MM.1S (cell line): ENCODE results near the gene PPP1R1A.

Source experiments
- DNase-seq: peaks from one replicate; pipeline ENCODE4 v3.0.0-alpha.2; 2015
- H2AFZ ChIP-seq: fragments of 300-600 bp; sonication (generic); 2 replicates; pipeline ENCODE4 v1.6.0; 2016; ENCODE audit warnings: antibody characterized with exemption, low read length
- H3F3A ChIP-seq: fragments of 300-600 bp; sonication (generic); 2 replicates; pipeline ENCODE4 v1.6.1; 2016; ENCODE audit warnings: mild to moderate bottlenecking, antibody characterized with exemption, low read length, moderate library complexity, mixed read lengths; ENCODE audit not compliant: insufficient read depth
- H3K27ac ChIP-seq: fragments of 300-600 bp; sonication (generic); 2 replicates; pipeline ENCODE4 v1.5.1; 2016; ENCODE audit warnings: mild to moderate bottlenecking, low read length
- H3K27me3 ChIP-seq: fragments of 300-600 bp; sonication (generic); replicated peaks from 2 replicates; pipeline ENCODE4 v1.6.0; 2016; ENCODE audit warnings: low read length; ENCODE audit not compliant: insufficient read depth
- H3K36me3 ChIP-seq: fragments of 300-600 bp; sonication (generic); replicated peaks from 2 replicates; pipeline ENCODE4 v1.6.1; 2016; ENCODE audit warnings: mild to moderate bottlenecking, low read length, mixed read lengths; ENCODE audit not compliant: insufficient read depth
- H3K4me1 ChIP-seq: fragments of 300-600 bp; sonication (generic); 2 replicates; pipeline ENCODE4 v1.6.1; 2016; ENCODE audit warnings: low read length, mixed read lengths
- H3K4me2 ChIP-seq: fragments of 300-600 bp; sonication (generic); 2 replicates; pipeline ENCODE4 v1.6.0; 2016; ENCODE audit warnings: low read depth, low read length
- H3K4me3 ChIP-seq: fragments of 300-600 bp; sonication (generic); 2 replicates; pipeline ENCODE4 v1.5.1; 2016; ENCODE audit warnings: low read length, mixed read lengths
- H3K79me2 ChIP-seq: fragments of 300-600 bp; sonication (generic); 2 replicates; pipeline ENCODE4 v1.6.1; 2016; ENCODE audit warnings: mixed run types, low read length, mixed read lengths
- H3K9ac ChIP-seq: fragments of 300-600 bp; sonication (generic); 2 replicates; pipeline ENCODE4 v1.6.1; 2016; ENCODE audit warnings: low read length, mixed read lengths
- H3K9me2 ChIP-seq: fragments of 300-600 bp; sonication (generic); replicated peaks from 2 replicates; pipeline ENCODE4 v1.6.1; 2016; ENCODE audit warnings: mild to moderate bottlenecking, low read length, mixed read lengths; ENCODE audit not compliant: insufficient read depth
- H3K9me3 ChIP-seq: fragments of 300-600 bp; sonication (generic); replicated peaks from 2 replicates; pipeline ENCODE4 v1.6.1; 2016; ENCODE audit warnings: mild to moderate bottlenecking, low read length, mixed read lengths; ENCODE audit not compliant: insufficient read depth
- H4K20me1 ChIP-seq: fragments of 300-600 bp; sonication (generic); 2 replicates; pipeline ENCODE4 v1.6.1; 2016; ENCODE audit warnings: mild to moderate bottlenecking, low read length, moderate library complexity, mixed read lengths; ENCODE audit not compliant: insufficient read depth
- CTCF ChIP-seq: fragments of 300-600 bp; sonication (generic); IDR thresholded peaks from 2 replicates; pipeline ENCODE4 v1.5.1; 2016; ENCODE audit warnings: antibody characterized with exemption, low read length, mixed read lengths
- EZH2 ChIP-seq: fragments of 300-600 bp; sonication (generic); optimal IDR thresholded peaks from 2 replicates; pipeline ENCODE3; 2017; ENCODE audit warnings: low read depth, mild to moderate bottlenecking, antibody characterized with exemption, low read length, mixed read lengths
- EZH2phosphoT487 ChIP-seq: fragments of 300-600 bp; sonication (generic); IDR thresholded peaks from 2 replicates; pipeline ENCODE4 v1.6.1; 2018; ENCODE audit warnings: antibody characterized with exemption, low read length

The PPP1R1A gene

GRCh38 chr12:54579696-54580333 lies 8.6 kb downstream of the PPP1R1A start:
- Histone ChIP-seq H4K20me1 (no peaks in the 10 kb centered on the region), H3K36me3 (no peaks in the 10 kb centered on the region; the same call in 1 of the 2 replicates), H3K4me3 (no peak overlapping the region), H3K4me1 (0 out of 2 replicates have a peak, but pooled peaks cover 3% of the 10 kb centered on the region), H3K4me2 (no peak overlapping the region), H3F3A (no peaks in the 10 kb centered on the region), H3K9ac (no peak overlapping the region), H2AFZ (no peak overlapping the region), H3K27ac (no peak overlapping the region), H3K9me3 (no peaks in the 10 kb centered on the region), H3K79me2 (no peaks in the 10 kb centered on the region), H3K27me3 (no peaks in the 10 kb centered on the region), H3K9me2 (no peaks in the 10 kb centered on the region)
- no peak for TF ChIP-seq EZH2
- TF ChIP-seq EZH2phosphoT487 = no peak
- TF ChIP-seq CTCF = peak; percentile 99
- DNase-seq = peak; percentile 79

GRCh38 chr12:54579258-54579657 lies 9.2 kb downstream of the PPP1R1A start:
- no peaks in the 10 kb centered on the region; the same call in 1 of the 2 replicates for H3K36me3 ChIP-seq
- H3K27me3 ChIP-seq = no peaks in the 10 kb centered on the region
- no peak overlapping the region for H2AFZ ChIP-seq
- DNase-seq = no peak
- no peaks in the 10 kb centered on the region for H4K20me1 ChIP-seq
- H3K9me2 ChIP-seq = no peaks in the 10 kb centered on the region
- no peak overlapping the region for H3K4me3 ChIP-seq
- no peak overlapping the region for H3K27ac ChIP-seq
- H3K4me1 ChIP-seq = 0 out of 2 replicates have a peak, but pooled peaks cover 3% of the 10 kb centered on the region
- TF ChIP-seq EZH2phosphoT487 (no peak), EZH2 (no peak), CTCF (no peak)
- no peak overlapping the region for H3K4me2 ChIP-seq
- H3K9me3 ChIP-seq = no peaks in the 10 kb centered on the region
- H3K79me2 ChIP-seq = no peaks in the 10 kb centered on the region
- no peak overlapping the region for H3K9ac ChIP-seq
- no peaks in the 10 kb centered on the region for H3F3A ChIP-seq

GRCh38 chr12:54578778-54579177 lies 9.7 kb downstream of the PPP1R1A start:
- Histone ChIP-seq H3K27ac (no peak overlapping the region), H3K4me2 (no peak overlapping the region), H2AFZ (no peak overlapping the region), H3K9me3 (no peaks in the 10 kb centered on the region), H3K79me2 (no peaks in the 10 kb centered on the region), H3K4me1 (0 out of 2 replicates have a peak, but pooled peaks cover 3% of the 10 kb centered on the region), H3K36me3 (no peaks in the 10 kb centered on the region; the same call in 1 of the 2 replicates), H3K9ac (no peak overlapping the region), H3K27me3 (no peaks in the 10 kb centered on the region), H4K20me1 (no peaks in the 10 kb centered on the region), H3F3A (no peaks in the 10 kb centered on the region), H3K4me3 (no peak overlapping the region), H3K9me2 (no peaks in the 10 kb centered on the region)
- TF ChIP-seq CTCF (no peak), EZH2 (no peak), EZH2phosphoT487 (no peak)
- no peak for DNase-seq
